ENCODE results near the gene NR5A2.

DNA sequence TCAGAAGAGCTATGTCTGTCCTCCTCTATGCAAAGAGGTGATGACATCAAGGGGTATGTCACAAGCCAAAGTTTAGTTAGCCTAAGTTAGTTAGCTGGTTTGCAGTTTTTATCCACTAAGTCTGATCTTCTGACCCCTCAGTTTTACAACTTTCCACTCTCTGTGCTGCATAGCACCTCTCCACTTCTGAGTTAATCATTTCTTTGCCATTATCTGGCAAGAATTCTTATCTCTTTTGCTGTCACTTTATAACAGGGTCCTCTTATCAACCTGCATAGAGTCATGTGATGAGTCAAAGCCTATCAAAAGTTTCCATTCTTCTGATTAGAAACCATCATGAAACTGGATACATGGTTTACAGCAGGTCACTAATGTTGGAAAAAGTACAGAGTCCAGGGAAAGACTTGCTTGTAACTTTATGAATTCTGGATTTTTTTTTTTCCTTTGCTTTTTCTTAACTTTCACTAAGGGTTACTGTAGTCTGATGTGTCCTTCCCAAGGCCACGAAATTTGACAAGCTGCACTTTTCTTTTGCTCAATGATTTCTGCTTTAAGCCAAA is at the start of gene NR5A2:
- no peak for TF ChIP-seq POLR2AphosphoS5 (IDR thresholded peaks at IDR 0.05)
- TF ChIP-seq CTCF (IDR thresholded peaks at IDR 0.05), result no peak
